H1 (cell line): ENCODE measurements around the gene WNK2. TPM values are rescaled to one million over a fixed set of nuclear protein-coding genes. Genes with fewer than 3 reads are reported as not detected.

Experiments
- BCL11A ChIP-seq, 2 experiments: IDR thresholded peaks; one replicate each; pipeline ENCODE4 v1.6.1; 2011; ENCODE audit warnings: low read depth in 2 of 2, low read length in 2 of 2, mild to moderate bottlenecking in 2 of 2
- KDM1A ChIP-seq: fragments of 200-600, 300-600 bp; sonication (generic); IDR thresholded peaks from 2 replicates; pipeline ENCODE4 v1.7.1; 2016; ENCODE audit warnings: mild to moderate bottlenecking, low read length, borderline replicate concordance
- NRF1 ChIP-seq: IDR thresholded peaks from 2 replicates; pipeline ENCODE4 v1.6.1; 2011; ENCODE audit warnings: mild to moderate bottlenecking, low read depth, low read length, improper control_type of control experiment
- POLR2A ChIP-seq, 2 experiments: IDR thresholded peaks; 1 replicate in 1 of 2; 2 replicates in 1 of 2; pipeline ENCODE4 v1.6.1; 2011; ENCODE audit warnings: low read depth in 2 of 2, low read length in 2 of 2, mild to moderate bottlenecking in 2 of 2; ENCODE audit errors: control extremely low read depth in 1 of 2
- TCF12 ChIP-seq: IDR thresholded peaks from 2 replicates; pipeline ENCODE4 v1.6.1; 2011; ENCODE audit warnings: low read depth, mild to moderate bottlenecking, low read length
- polyA plus RNA-seq, 7 experiments: library from polyadenylated mRNA; depleted of rRNA in 3 of 7; stranded (reverse) in 5 of 7; unstranded in 2 of 7; fragments of >200 nt in 5 of 7; fragments of 200-250 nt in 2 of 7; gene quantifications; 1 replicate in 5 of 7; 2 replicates in 1 of 7; 4 replicates in 1 of 7; pipeline versions ENCODE4 v1.2.1 to v1.2.3, GENCODE V29; 2011 to 2013; ENCODE audit warnings: missing spikeins in 2 of 7, mixed read lengths in 2 of 7
- total RNA-seq: library from RNA; stranded (reverse); fragmentation: NEBNext Ultra II Directional; extraction: Animal tissue kit (Norgen Biotek cat#: 25700); gene quantifications from 2 replicates; pipeline ENCODE4 v1.2.1, GENCODE V29; 2021
- TF ChIP-seq, protein P1 (sequence below): IDR thresholded peaks from 2 replicates; pipeline ENCODE4 v1.6.1; 2012; ENCODE audit warnings: inconsistent platforms

Gene WNK2
- total and polyA plus RNA-seq, 2 of the 8 experiments (the other 6 are each of a cell fraction or from before 2014, with no cell fraction given): 12.0 to 87.2 TPM

DNA sequence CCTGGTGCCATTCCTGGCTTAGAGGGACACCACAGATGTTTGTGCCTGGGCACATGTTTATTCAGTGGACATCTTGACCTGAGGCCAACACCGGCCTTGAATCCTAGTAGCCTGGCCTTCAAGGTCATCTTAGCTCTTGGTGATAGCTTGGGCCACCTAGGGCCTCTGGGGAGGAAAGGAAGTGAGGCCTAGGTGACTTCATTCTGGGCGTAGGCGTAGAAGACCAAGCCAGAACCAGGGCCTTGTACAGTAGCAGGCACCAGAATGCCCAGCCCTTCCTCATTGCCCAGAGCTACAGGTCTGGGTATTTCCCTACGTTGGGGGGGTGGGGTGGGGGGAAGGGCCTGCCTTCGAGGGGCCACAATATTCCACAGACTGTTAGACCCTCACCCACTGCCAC is 33.8 kb downstream of the WNK2 start (continued):
- TF ChIP-seq TCF12: no peak
- TF ChIP-seq, protein P1, sequence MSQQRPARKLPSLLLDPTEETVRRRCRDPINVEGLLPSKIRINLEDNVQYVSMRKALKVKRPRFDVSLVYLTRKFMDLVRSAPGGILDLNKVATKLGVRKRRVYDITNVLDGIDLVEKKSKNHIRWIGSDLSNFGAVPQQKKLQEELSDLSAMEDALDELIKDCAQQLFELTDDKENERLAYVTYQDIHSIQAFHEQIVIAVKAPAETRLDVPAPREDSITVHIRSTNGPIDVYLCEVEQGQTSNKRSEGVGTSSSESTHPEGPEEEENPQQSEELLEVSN: no peak
- no peak for TF ChIP-seq POLR2A (IDR thresholded peaks at IDR 0.05; ENCODE audit: control extremely low read depth in 1 of 2, low read depth in 2 of 2, low read length in 2 of 2)
- no peak for TF ChIP-seq KDM1A
- TF ChIP-seq NRF1: no peak
- TF ChIP-seq BCL11A (IDR thresholded peaks at IDR 0.05; ENCODE audit: low read depth in 2 of 2, low read length in 2 of 2): no peak
- TF ChIP-seq, all 59 proteins: peak for 0
